IMR-90 (cell line): Measurements from ENCODE around the gene ARMC9. TPM values are rescaled to one million over a fixed set of nuclear protein-coding genes. Genes with fewer than 3 reads are reported as not detected.
A peak's percentile ranks its signal among the peaks of the same experiment; 100 is the strongest.
"Not testable (repeated sequence)": the region's sequence is repeated elsewhere in the genome, so short reads cannot be mapped to it uniquely, and the experiment has no call there.

ENCODE experiments used
- ATAC-seq: fragments of 200-7000 bp; cut with Tn5 transposase; 2 replicates; pipeline ENCODE4 v1.9.1; 2020; ENCODE audit warnings: low read depth, mild to moderate bottlenecking, moderate library complexity
- BruUV-seq: library from RNA; stranded (reverse); fragments of 400-500 nt; replicated peaks from 2 replicates; lab custom pipeline; 2021; lab: Mats Ljungman, UMichigan
- CTCF ChIA-PET: fragments of 300-600 bp; formaldehyde crosslinking; extraction: SDS; loops from one replicate; lab custom pipeline; 2021; ENCODE audit warnings: antibody characterized with exemption; lab: Yijun Ruan, JAX
- POLR2A ChIA-PET: fragments of 300-600 bp; sonication (Branson Sonifier 250); formaldehyde crosslinking; loops from one replicate; lab custom pipeline; 2022; ENCODE audit warnings: antibody characterized with exemption; ENCODE audit not compliant: unreplicated experiment; lab: Charles Lee
- DNase-seq: peaks from one replicate; pipeline ENCODE4 v3.0.0; 2013
- H2AFZ ChIP-seq: replicated peaks from 2 replicates; pipeline ENCODE3; 2013; ENCODE audit warnings: low read length, mild to moderate bottlenecking; ENCODE audit not compliant: poor library complexity
- H2AK5ac ChIP-seq: 2 replicates; pipeline ENCODE4 v1.6.1; 2013; ENCODE audit warnings: low read depth, low read length, inconsistent platforms
- H2AK9ac ChIP-seq: replicated peaks from 2 replicates; pipeline ENCODE3; 2013; ENCODE audit warnings: mild to moderate bottlenecking, low read depth, low read length, moderate library complexity; ENCODE audit not compliant: poor library complexity
- H2BK120ac ChIP-seq: 2 replicates; pipeline ENCODE4 v1.6.1; 2013; ENCODE audit warnings: low read depth, low read length, inconsistent platforms
- H2BK15ac ChIP-seq: 3 replicates; pipeline ENCODE4 v1.6.1; 2013; ENCODE audit warnings: low read depth, low read length, inconsistent platforms
- H2BK20ac ChIP-seq: 2 replicates; pipeline ENCODE4 v1.6.1; 2013; ENCODE audit warnings: low read depth, mild to moderate bottlenecking, inconsistent platforms, low read length, moderate library complexity
- H2BK5ac ChIP-seq: 2 replicates; pipeline ENCODE4 v1.6.1; 2013; ENCODE audit warnings: mild to moderate bottlenecking, low read depth, low read length, inconsistent platforms; ENCODE audit not compliant: poor library complexity, severe bottlenecking
- H3K14ac ChIP-seq: replicated peaks from 2 replicates; pipeline ENCODE4 v1.6.1; 2013; ENCODE audit warnings: low read depth, low read length, inconsistent platforms
- H3K18ac ChIP-seq: 2 replicates; pipeline ENCODE4 v1.6.1; 2013; ENCODE audit warnings: low read depth, low read length, control low read depth
- H3K23ac ChIP-seq: 2 replicates; pipeline ENCODE4 v1.6.1; 2013; ENCODE audit warnings: low read depth, low read length, inconsistent platforms
- H3K27ac ChIP-seq: 2 replicates; pipeline ENCODE4 v1.5.1; 2013; ENCODE audit warnings: mild to moderate bottlenecking, control low read depth, low read length; ENCODE audit not compliant: insufficient read depth
- H3K27me3 ChIP-seq: 2 replicates; pipeline ENCODE4 v1.6.1; 2013; ENCODE audit warnings: low read length; ENCODE audit not compliant: control insufficient read depth, insufficient read depth
- H3K36me3 ChIP-seq: 2 replicates; pipeline ENCODE4 v1.6.1; 2013; ENCODE audit warnings: low read length, mixed read lengths; ENCODE audit not compliant: control insufficient read depth, insufficient read depth
- H3K4ac ChIP-seq: 2 replicates; pipeline ENCODE4 v1.6.1; 2013; ENCODE audit warnings: low read depth, low read length, inconsistent platforms
- H3K4me1 ChIP-seq: 2 replicates; pipeline ENCODE4 v1.6.1; 2013; ENCODE audit warnings: low read length, mixed read lengths; ENCODE audit not compliant: control insufficient read depth, insufficient read depth
- H3K4me2 ChIP-seq: 2 replicates; pipeline ENCODE4 v1.6.1; 2013; ENCODE audit warnings: low read depth, mild to moderate bottlenecking, control low read depth, low read length, moderate library complexity
- H3K4me3 ChIP-seq: 2 replicates; pipeline ENCODE4 v1.5.1; 2013; ENCODE audit warnings: low read depth, mild to moderate bottlenecking, control low read depth, low read length, moderate library complexity; ENCODE audit not compliant: insufficient read depth
- H3K56ac ChIP-seq: 2 replicates; pipeline ENCODE4 v1.6.1; 2013; ENCODE audit warnings: low read length, inconsistent platforms; ENCODE audit not compliant: insufficient read depth; ENCODE audit errors: extremely low read depth
- H3K79me1 ChIP-seq, 2 experiments: 2 replicates each; pipeline ENCODE4 v1.6.1; 2013; ENCODE audit warnings: low read length in 2 of 2, inconsistent platforms in 1 of 2, low read depth in 1 of 2
- H3K9ac ChIP-seq: 2 replicates; pipeline ENCODE4 v1.6.1; 2013; ENCODE audit warnings: low read depth, low read length, control low read depth
- H3K9me1 ChIP-seq: 2 replicates; pipeline ENCODE4 v1.6.1; 2013; ENCODE audit warnings: low read length, inconsistent platforms; ENCODE audit not compliant: insufficient read depth
- H3K9me3 ChIP-seq: 2 replicates; pipeline ENCODE4 v1.6.1; 2013; ENCODE audit warnings: low read length; ENCODE audit not compliant: control insufficient read depth, insufficient read depth
- H4K20me1 ChIP-seq: 2 replicates; pipeline ENCODE4 v1.6.1; 2013; ENCODE audit warnings: low read length, inconsistent platforms; ENCODE audit not compliant: insufficient read depth
- H4K5ac ChIP-seq: 2 replicates; pipeline ENCODE4 v1.6.1; 2013; ENCODE audit warnings: mild to moderate bottlenecking, low read depth, low read length, control low read depth
- H4K8ac ChIP-seq, 2 experiments: 2 replicates each; pipeline ENCODE4 v1.6.1; 2013; ENCODE audit warnings: low read depth in 2 of 2, low read length in 2 of 2, control low read depth in 1 of 2, inconsistent platforms in 1 of 2
- H4K91ac ChIP-seq: 2 replicates; pipeline ENCODE4 v1.6.1; 2013; ENCODE audit warnings: low read depth, low read length, inconsistent platforms; ENCODE audit not compliant: insufficient read depth
- WGBS, 2 experiments: methylation state at CpG; one replicate each; pipeline versions ENCODE4 v1.1.5 to v1.1.7; 2013; ENCODE audit warnings: missing lambda C conversion rate in 2 of 2; ENCODE audit not compliant: insufficient read length in 1 of 2; ENCODE audit errors: extremely low coverage in 2 of 2; 5-methylcytosine and 5-hydroxymethylcytosine counted together
- dilution Hi-C: fragments of 300-500 bp; cut with HindIII; formaldehyde crosslinking; loops from one replicate; pipeline ENCODE4 v1.14.3; 2018; ENCODE audit warnings: low sequenced_read_pairs; ENCODE audit not compliant: unreplicated experiment
- in situ Hi-C: fragments of 300-500 bp; cut with MboI; formaldehyde crosslinking; loops from 3 replicates; pipeline ENCODE4 v1.14.3; 2019; ENCODE audit warnings: low sequenced_read_pairs, inconsistent platforms, mixed read lengths
- intact Hi-C: fragments of 100-400 bp; cut with micrococcal nuclease; formaldehyde crosslinking; loops from 2 replicates; pipeline ENCODE4 v1.10.0; 2022
- polyA plus RNA-seq, 3 experiments: library from polyadenylated mRNA; depleted of rRNA; stranded (reverse); fragments of >200 nt; gene quantifications; 2 replicates each; pipeline ENCODE4 v1.2.3, GENCODE V29; 2012; ENCODE audit warnings: low replicate concordance in 1 of 3
- total RNA-seq: library from RNA; depleted of rRNA; stranded (reverse); fragments of >200 nt; gene quantifications from 2 replicates; pipeline ENCODE4 v1.2.3, GENCODE V29; 2012
- TF ChIP-seq, protein P1 (sequence below): conservative IDR thresholded peaks from 2 replicates; pipeline ENCODE4 v1.5.1; 2012; ENCODE audit warnings: mild to moderate bottlenecking, low read depth, low read length, improper control_type of control experiment

ARMC9 gene
- total and polyA plus RNA-seq, 2 of the 4 experiments (the other 2 are of a cell fraction), result 36.0 to 46.6 TPM

DNA sequence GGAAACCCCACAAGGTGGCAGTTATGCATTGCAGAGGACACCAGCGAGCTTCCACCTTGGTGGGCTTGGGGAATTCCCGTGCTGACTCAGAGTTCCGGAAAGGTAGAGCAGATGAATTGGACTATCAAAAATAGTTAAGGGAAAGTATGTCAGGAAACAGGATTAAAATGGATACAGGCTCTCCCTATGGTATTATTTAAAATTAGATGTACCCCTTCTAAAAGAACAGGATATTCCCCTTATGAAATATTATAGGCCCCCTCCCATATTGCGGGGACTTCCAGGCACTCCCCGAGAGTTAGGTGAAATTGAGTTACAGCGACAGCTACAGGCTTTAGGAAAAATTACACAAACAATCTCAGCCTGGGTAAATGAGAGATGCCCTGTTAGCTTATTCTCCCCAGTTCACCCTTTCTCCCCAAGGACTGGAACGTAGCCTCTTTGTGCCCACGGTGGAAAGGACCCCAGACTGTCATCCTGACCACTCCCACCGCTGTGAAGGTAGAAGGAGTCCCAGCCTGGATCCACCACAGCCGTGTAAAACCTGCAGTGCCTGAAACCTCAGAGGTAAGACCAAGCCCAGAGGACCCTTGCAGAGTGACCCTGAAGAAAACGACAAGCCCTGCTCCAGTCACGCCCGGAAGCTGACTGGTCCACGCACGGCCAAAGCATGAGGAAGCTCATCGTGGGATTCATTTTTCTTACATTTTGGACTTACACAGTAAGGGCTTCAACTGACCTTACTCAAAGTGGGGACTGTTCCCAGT, 207.4 kb downstream of the ARMC9 start:
- WGBS, 2 experiments, result 50% methylated on average over 5 of the region's 16 CpGs; no CpG with 5 or more reads in 1 of the 2 experiments
- in situ Hi-C loops, dilution Hi-C loops, H3K27ac ChIP-seq, H3K9ac ChIP-seq, H3K9me1 ChIP-seq, H4K20me1 ChIP-seq, H3K27me3 ChIP-seq, H2AK9ac ChIP-seq, H3K36me3 ChIP-seq, H3K4me3 ChIP-seq, H3K9me3 ChIP-seq, BruUV-seq, DNase-seq, H3K4me1 ChIP-seq, H3K79me1 ChIP-seq, H2BK5ac ChIP-seq, POLR2A ChIA-PET, H3K56ac ChIP-seq: not testable (repeated sequence)
- 0 out of 2 replicates have a peak, but pooled peaks have one; percentile 29 for ATAC-seq
- Histone ChIP-seq H3K23ac (0 out of 2 replicates have a peak overlapping the region, but pooled peaks have one; percentile 56), H4K8ac (peak overlapping the region; percentile 87 to 88; a peak in 3 of 4 replicates), H2AK5ac (peak overlapping the region; percentile 7; the same call in 1 of the 2 replicates), H2BK15ac (peak overlapping the region; percentile 90; the same call in 1 of the 3 replicates), H2AFZ (peak overlapping the region; percentile 46), H2BK120ac (peak overlapping the region; percentile 93), H4K91ac (peak overlapping the region; percentile 38), H3K14ac (peak overlapping the region; percentile 68), H4K5ac (peak overlapping the region; percentile 7; the same call in 1 of the 2 replicates), H2BK20ac (peak overlapping the region; percentile 94), H3K18ac (peak overlapping the region; percentile 3; the same call in 1 of the 2 replicates), H3K4ac (peak overlapping the region; percentile 86), H3K4me2 (peak overlapping the region; percentile 4; the same call in 1 of the 2 replicates)
- CTCF ChIA-PET, result interaction anchor here (0.6 to 1.7 kb wide), 5 partner anchors 13 to 329 kb away, joined by 3 to 6 read pairs (median 4); no protein-coding TSS in a partner anchor
- TF ChIP-seq, protein P1, sequence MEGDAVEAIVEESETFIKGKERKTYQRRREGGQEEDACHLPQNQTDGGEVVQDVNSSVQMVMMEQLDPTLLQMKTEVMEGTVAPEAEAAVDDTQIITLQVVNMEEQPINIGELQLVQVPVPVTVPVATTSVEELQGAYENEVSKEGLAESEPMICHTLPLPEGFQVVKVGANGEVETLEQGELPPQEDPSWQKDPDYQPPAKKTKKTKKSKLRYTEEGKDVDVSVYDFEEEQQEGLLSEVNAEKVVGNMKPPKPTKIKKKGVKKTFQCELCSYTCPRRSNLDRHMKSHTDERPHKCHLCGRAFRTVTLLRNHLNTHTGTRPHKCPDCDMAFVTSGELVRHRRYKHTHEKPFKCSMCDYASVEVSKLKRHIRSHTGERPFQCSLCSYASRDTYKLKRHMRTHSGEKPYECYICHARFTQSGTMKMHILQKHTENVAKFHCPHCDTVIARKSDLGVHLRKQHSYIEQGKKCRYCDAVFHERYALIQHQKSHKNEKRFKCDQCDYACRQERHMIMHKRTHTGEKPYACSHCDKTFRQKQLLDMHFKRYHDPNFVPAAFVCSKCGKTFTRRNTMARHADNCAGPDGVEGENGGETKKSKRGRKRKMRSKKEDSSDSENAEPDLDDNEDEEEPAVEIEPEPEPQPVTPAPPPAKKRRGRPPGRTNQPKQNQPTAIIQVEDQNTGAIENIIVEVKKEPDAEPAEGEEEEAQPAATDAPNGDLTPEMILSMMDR, result peak; percentile 31
- intact Hi-C loops, result loop anchor here (1.0 kb wide), 1 partner anchor 108 kb away; no protein-coding TSS in a partner anchor

DNA sequence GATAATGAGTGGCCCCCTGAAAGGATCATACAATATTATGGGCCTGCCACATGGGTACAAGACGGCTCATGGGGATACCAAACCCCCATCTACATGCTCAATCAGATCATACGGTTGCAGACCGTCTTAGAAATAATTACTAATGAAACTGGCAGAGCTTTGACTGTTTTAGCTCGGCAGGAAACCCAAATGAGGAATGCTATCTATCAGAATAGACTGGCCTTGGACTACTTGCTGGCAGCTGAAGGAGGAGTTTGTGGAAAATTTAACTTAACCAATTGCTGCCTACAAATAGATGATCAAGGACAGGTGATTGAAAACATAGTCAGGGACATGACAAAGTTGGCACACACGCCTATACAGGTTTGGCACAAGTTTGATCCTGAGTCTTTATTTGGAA, 209.3 kb downstream of the ARMC9 start:
- H4K20me1 ChIP-seq, H2AFZ ChIP-seq, DNase-seq, H2BK5ac ChIP-seq, H3K23ac ChIP-seq, H2AK9ac ChIP-seq, H4K8ac ChIP-seq, H3K9me1 ChIP-seq, dilution Hi-C loops, intact Hi-C loops, H3K36me3 ChIP-seq, H2BK120ac ChIP-seq, H3K4me1 ChIP-seq, H3K9me3 ChIP-seq, H3K27me3 ChIP-seq, in situ Hi-C loops, H3K4me2 ChIP-seq, H3K9ac ChIP-seq, H3K4ac ChIP-seq, H3K27ac ChIP-seq, H3K79me1 ChIP-seq, H4K5ac ChIP-seq, POLR2A ChIA-PET, BruUV-seq, H3K14ac ChIP-seq, H2BK15ac ChIP-seq, H4K91ac ChIP-seq, H3K56ac ChIP-seq, H2BK20ac ChIP-seq, H3K4me3 ChIP-seq, H3K18ac ChIP-seq, H2AK5ac ChIP-seq, ATAC-seq: not testable (repeated sequence)
- WGBS, 2 experiments, result no CpG with 5 or more reads among the region's 5 CpGs
- CTCF ChIA-PET, result interaction anchor here (0.7 to 1.7 kb wide), 3 partner anchors 110 to 303 kb away, joined by 3 to 4 read pairs (median 3); no protein-coding TSS in a partner anchor
